K562 (cell line): ENCODE data around the gene ZNF487. TPM values are rescaled to one million over a fixed set of nuclear protein-coding genes. Genes with fewer than 3 reads are reported as not detected.

Source experiments
- ELK1 ChIP-seq: sonication (generic); formaldehyde crosslinking; IDR thresholded peaks from 2 replicates; pipeline ENCODE4 v1.8.1; 2022; ENCODE audit warnings: missing genetic modification reagents
- HNRNPK ChIP-seq: fragments of 200-400 bp; formaldehyde crosslinking; IDR thresholded peaks from one replicate; pipeline ENCODE4 v1.6.1; 2018; ENCODE audit warnings: mild to moderate bottlenecking, low read depth, low read length; ENCODE audit not compliant: poor library complexity, severe bottlenecking
- IRF2 ChIP-seq: sonication (generic); formaldehyde crosslinking; IDR thresholded peaks from 2 replicates; pipeline ENCODE4 v1.8.1; 2022; ENCODE audit warnings: mild to moderate bottlenecking, missing genetic modification reagents
- NR2C1 ChIP-seq, 2 experiments: fragments of 450-650 bp; IDR thresholded peaks; 2 replicates each; pipeline ENCODE4 v1.6.1; 2017; ENCODE audit warnings: mild to moderate bottlenecking in 2 of 2, antibody characterized with exemption in 1 of 2, inconsistent platforms in 1 of 2, missing compliant biosample characterization in 1 of 2, missing genetic modification characterization in 1 of 2
- TEAD1 ChIP-seq, 2 experiments: fragments of 450-650 bp in 1 of 2; sonication (generic) in 1 of 2; formaldehyde crosslinking; IDR thresholded peaks; 2 replicates each; pipeline versions ENCODE4 v1.4.0 to v1.8.0; 2020 to 2022; ENCODE audit warnings: mild to moderate bottlenecking in 2 of 2, missing genetic modification reagents in 1 of 2
- TRIM28 ChIP-seq: fragments of 450-650 bp; IDR thresholded peaks from 2 replicates; pipeline ENCODE4 v1.6.1; 2017
- polyA plus RNA-seq, 8 experiments: library from polyadenylated mRNA; depleted of rRNA in 4 of 8; stranded (reverse) in 5 of 8; unstranded in 3 of 8; fragments of >200 nt; fragmentation: Nextera tagmentation in 2 of 8; fragmentation: Illumina TruSeq in 1 of 8; extraction: Ambion mirVana in 2 of 8; extraction: Trizol in 1 of 8; gene quantifications; 2 replicates each; pipeline versions ENCODE4 v1.2.1 to v1.2.3, GENCODE V29; 2011 to 2014; ENCODE audit warnings: inconsistent platforms in 1 of 8, missing spikeins in 1 of 8
- total RNA-seq, 7 experiments: library from RNA; depleted of rRNA in 6 of 7; stranded (reverse); fragments of >200 nt in 6 of 7; fragmentation: Illumina TruSeq in 2 of 7; extraction: Trizol in 2 of 7; gene quantifications; 2 replicates each; pipeline versions ENCODE4 v1.2.1 to v1.2.3, GENCODE V29; 2011 to 2021; ENCODE audit warnings: low replicate concordance in 1 of 7
- TF ChIP-seq, protein P1 (sequence below): fragments of 250-450 bp; sonication (Bioruptor Pico); IDR thresholded peaks from 2 replicates; pipeline ENCODE4 v1.5.1; 2021; ENCODE audit warnings: mild to moderate bottlenecking
- TF ChIP-seq, protein P2 (sequence below): sonication (generic); formaldehyde crosslinking; IDR thresholded peaks from 2 replicates; pipeline ENCODE4 v1.8.1; 2023; ENCODE audit warnings: missing genetic modification reagents, mild to moderate bottlenecking, borderline replicate concordance
- TF ChIP-seq, protein P3 (sequence below), 2 experiments: fragments of 450-650 bp; formaldehyde crosslinking in 1 of 2; IDR thresholded peaks; 2 replicates each; pipeline versions ENCODE4 v1.4.0 to v1.6.1; 2014 to 2020; ENCODE audit warnings: mild to moderate bottlenecking in 2 of 2, borderline replicate concordance in 1 of 2, low read depth in 1 of 2

ZNF487 gene
- total and polyA plus RNA-seq, 9 of the 15 experiments (the other 6 are each of a cell fraction or from before 2014, with no cell fraction given), result 1.9 to 6.5 (median 4.2) TPM

DNA sequence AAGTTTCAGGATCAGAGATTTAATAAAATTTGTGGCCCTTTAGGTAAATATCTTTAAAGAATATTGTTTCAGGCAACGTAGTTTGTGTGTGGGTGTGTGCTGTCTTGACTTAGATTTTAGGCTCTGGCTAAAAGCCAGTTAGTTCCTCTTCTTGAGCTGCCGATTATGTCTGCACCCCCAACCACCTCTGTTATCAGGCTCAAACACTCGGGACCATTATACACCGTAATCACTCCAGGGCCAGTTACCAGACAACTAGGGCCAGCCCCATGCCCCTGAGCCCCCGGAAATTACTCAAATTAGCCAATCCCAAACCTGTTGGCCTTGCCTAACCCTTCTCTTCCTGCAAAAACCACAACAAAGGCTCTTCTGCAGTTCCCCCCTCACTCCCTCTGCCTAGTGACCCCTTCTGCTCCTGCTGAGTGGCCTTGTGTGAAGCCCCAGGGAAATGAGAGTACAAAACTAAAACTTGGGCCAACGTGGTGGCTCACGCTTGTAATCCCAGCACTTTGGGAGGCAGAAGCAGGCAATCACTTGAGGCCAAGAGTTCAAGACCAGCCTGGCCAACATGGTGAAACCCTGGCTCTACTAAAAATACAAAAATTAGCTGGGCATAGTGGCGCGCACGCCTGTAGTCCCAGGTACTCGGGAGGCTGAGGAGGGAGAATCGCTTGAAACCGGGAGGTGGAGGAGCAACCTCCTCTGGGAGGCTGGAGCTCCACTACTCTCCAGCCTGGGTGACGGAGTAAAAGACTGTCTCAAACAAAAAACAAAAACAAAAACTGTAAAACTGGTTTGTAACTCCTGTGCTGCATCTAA lies 18.8 kb upstream of the ZNF487 start (continued):
- peak in 1 of 2 experiments; percentile 82; a peak in 1 of 4 replicates for TF ChIP-seq TEAD1 (CRISPR knock-in tag; IDR thresholded peaks at IDR 0.05)
- TF ChIP-seq, protein P1, sequence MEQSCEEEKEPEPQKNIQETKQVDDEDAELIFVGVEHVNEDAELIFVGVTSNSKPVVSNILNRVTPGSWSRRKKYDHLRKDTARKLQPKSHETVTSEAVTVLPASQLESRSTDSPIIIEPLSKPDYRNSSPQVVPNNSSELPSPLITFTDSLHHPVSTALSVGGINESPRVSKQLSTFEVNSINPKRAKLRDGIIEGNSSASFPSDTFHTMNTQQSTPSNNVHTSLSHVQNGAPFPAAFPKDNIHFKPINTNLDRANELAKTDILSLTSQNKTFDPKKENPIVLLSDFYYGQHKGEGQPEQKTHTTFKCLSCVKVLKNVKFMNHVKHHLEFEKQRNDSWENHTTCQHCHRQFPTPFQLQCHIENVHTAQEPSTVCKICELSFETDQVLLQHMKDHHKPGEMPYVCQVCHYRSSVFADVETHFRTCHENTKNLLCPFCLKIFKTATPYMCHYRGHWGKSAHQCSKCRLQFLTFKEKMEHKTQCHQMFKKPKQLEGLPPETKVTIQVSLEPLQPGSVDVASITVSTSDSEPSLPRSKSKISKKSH (CRISPR knock-in tag), result no peak
- TF ChIP-seq, protein P2, sequence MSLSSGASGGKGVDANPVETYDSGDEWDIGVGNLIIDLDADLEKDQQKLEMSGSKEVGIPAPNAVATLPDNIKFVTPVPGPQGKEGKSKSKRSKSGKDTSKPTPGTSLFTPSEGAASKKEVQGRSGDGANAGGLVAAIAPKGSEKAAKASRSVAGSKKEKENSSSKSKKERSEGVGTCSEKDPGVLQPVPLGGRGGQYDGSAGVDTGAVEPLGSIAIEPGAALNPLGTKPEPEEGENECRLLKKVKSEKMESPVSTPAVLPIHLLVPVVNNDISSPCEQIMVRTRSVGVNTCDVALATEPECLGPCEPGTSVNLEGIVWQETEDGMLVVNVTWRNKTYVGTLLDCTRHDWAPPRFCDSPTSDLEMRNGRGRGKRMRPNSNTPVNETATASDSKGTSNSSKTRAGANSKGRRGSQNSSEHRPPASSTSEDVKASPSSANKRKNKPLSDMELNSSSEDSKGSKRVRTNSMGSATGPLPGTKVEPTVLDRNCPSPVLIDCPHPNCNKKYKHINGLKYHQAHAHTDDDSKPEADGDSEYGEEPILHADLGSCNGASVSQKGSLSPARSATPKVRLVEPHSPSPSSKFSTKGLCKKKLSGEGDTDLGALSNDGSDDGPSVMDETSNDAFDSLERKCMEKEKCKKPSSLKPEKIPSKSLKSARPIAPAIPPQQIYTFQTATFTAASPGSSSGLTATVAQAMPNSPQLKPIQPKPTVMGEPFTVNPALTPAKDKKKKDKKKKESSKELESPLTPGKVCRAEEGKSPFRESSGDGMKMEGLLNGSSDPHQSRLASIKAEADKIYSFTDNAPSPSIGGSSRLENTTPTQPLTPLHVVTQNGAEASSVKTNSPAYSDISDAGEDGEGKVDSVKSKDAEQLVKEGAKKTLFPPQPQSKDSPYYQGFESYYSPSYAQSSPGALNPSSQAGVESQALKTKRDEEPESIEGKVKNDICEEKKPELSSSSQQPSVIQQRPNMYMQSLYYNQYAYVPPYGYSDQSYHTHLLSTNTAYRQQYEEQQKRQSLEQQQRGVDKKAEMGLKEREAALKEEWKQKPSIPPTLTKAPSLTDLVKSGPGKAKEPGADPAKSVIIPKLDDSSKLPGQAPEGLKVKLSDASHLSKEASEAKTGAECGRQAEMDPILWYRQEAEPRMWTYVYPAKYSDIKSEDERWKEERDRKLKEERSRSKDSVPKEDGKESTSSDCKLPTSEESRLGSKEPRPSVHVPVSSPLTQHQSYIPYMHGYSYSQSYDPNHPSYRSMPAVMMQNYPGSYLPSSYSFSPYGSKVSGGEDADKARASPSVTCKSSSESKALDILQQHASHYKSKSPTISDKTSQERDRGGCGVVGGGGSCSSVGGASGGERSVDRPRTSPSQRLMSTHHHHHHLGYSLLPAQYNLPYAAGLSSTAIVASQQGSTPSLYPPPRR (CRISPR knock-in tag), result peak; percentile 80; the same call in 1 of the 2 replicates
- peak; percentile 90 for TF ChIP-seq TRIM28
- no peak for TF ChIP-seq ELK1
- TF ChIP-seq IRF2, result no peak
- TF ChIP-seq, protein P3, sequence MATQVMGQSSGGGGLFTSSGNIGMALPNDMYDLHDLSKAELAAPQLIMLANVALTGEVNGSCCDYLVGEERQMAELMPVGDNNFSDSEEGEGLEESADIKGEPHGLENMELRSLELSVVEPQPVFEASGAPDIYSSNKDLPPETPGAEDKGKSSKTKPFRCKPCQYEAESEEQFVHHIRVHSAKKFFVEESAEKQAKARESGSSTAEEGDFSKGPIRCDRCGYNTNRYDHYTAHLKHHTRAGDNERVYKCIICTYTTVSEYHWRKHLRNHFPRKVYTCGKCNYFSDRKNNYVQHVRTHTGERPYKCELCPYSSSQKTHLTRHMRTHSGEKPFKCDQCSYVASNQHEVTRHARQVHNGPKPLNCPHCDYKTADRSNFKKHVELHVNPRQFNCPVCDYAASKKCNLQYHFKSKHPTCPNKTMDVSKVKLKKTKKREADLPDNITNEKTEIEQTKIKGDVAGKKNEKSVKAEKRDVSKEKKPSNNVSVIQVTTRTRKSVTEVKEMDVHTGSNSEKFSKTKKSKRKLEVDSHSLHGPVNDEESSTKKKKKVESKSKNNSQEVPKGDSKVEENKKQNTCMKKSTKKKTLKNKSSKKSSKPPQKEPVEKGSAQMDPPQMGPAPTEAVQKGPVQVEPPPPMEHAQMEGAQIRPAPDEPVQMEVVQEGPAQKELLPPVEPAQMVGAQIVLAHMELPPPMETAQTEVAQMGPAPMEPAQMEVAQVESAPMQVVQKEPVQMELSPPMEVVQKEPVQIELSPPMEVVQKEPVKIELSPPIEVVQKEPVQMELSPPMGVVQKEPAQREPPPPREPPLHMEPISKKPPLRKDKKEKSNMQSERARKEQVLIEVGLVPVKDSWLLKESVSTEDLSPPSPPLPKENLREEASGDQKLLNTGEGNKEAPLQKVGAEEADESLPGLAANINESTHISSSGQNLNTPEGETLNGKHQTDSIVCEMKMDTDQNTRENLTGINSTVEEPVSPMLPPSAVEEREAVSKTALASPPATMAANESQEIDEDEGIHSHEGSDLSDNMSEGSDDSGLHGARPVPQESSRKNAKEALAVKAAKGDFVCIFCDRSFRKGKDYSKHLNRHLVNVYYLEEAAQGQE (IDR thresholded peaks at IDR 0.05; ENCODE audit: borderline replicate concordance), result peak; percentile 48; the same call in 1 of the 2 replicates
- TF ChIP-seq, protein P3 (CRISPR knock-in tag; IDR thresholded peaks at IDR 0.05; ENCODE audit: low read depth), result peak; percentile 84
- TF ChIP-seq HNRNPK, result no peak
- TF ChIP-seq NR2C1 (IDR thresholded peaks at IDR 0.05), result peak; percentile 88
- TF ChIP-seq NR2C1 (tag; IDR thresholded peaks at IDR 0.05), result peak; percentile 93
